OCI-LY7 (cell line): ENCODE results near the gene DDIAS. TPM values are rescaled to one million over a fixed set of nuclear protein-coding genes. Genes with fewer than 3 reads are reported as not detected.

ENCODE experiments used
- BruUV-seq: library from RNA; stranded (reverse); fragments of 400-500 nt; replicated peaks from 2 replicates; lab custom pipeline; 2021; lab: Mats Ljungman, UMichigan
- CTCF ChIA-PET: fragments of 300-600 bp; sonication (Branson Sonifier 250); formaldehyde crosslinking; loops from one replicate; lab custom pipeline; 2022; ENCODE audit warnings: antibody characterized with exemption; ENCODE audit not compliant: unreplicated experiment; lab: Charles Lee
- POLR2A ChIA-PET: fragments of 300-600 bp; sonication (Branson Sonifier 250); formaldehyde crosslinking; loops from one replicate; lab custom pipeline; 2022; ENCODE audit warnings: antibody characterized with exemption; lab: Charles Lee
- DNase-seq: peaks from one replicate; pipeline ENCODE4 v3.0.0-alpha.2; 2015; ENCODE audit warnings: low spot score
- H2AFZ ChIP-seq: fragments of 200-600 bp; sonication (generic), shearing (Covaris generic); 2 replicates; pipeline ENCODE4 v1.6.1; 2014; ENCODE audit warnings: mild to moderate bottlenecking, antibody characterized with exemption, low read length, moderate library complexity
- H3K27ac ChIP-seq: fragments of 200-600 bp; sonication (generic); 2 replicates; pipeline ENCODE4 v1.5.1; 2014; ENCODE audit warnings: mixed run types, low read depth, mild to moderate bottlenecking, moderate library complexity, low read length, inconsistent platforms; ENCODE audit not compliant: poor library complexity, severe bottlenecking
- H3K36me3 ChIP-seq: fragments of 200-600 bp; sonication (generic); 2 replicates; pipeline ENCODE4 v1.6.1; 2014; ENCODE audit warnings: mild to moderate bottlenecking, antibody characterized with exemption, low read length, moderate library complexity, mixed read lengths; ENCODE audit not compliant: insufficient read depth
- H3K4me1 ChIP-seq: fragments of 200-600 bp; sonication (generic); 2 replicates; pipeline ENCODE4 v1.5.1; 2014; ENCODE audit warnings: mild to moderate bottlenecking, low read length; ENCODE audit not compliant: insufficient read depth, poor library complexity, severe bottlenecking
- H3K4me2 ChIP-seq: fragments of 200-600 bp; sonication (generic); 2 replicates; pipeline ENCODE4 v1.6.1; 2014; ENCODE audit warnings: mild to moderate bottlenecking, low read length
- H3K4me3 ChIP-seq: fragments of 200-600 bp; sonication (generic); 2 replicates; pipeline ENCODE4 v1.5.1; 2014; ENCODE audit warnings: mild to moderate bottlenecking, low read depth, low read length; ENCODE audit not compliant: poor library complexity, severe bottlenecking
- H3K79me2 ChIP-seq: fragments of 200-600 bp; sonication (generic); 2 replicates; pipeline ENCODE4 v1.6.1; 2016; ENCODE audit warnings: low read depth, mild to moderate bottlenecking, low read length, moderate library complexity, mixed read lengths; ENCODE audit not compliant: insufficient read depth
- H3K9me2 ChIP-seq: fragments of 200-600 bp; sonication (generic); 2 replicates; pipeline ENCODE4 v1.6.1; 2016; ENCODE audit warnings: mild to moderate bottlenecking, low read length, mixed read lengths; ENCODE audit not compliant: insufficient read depth
- H3K9me3 ChIP-seq: fragments of 200-600 bp; sonication (generic); 2 replicates; pipeline ENCODE4 v1.6.1; 2014; ENCODE audit warnings: mild to moderate bottlenecking, mixed run types, low read length, mixed read lengths
- H4K20me1 ChIP-seq: fragments of 200-600 bp; sonication (generic); 2 replicates; pipeline ENCODE4 v1.6.1; 2014; ENCODE audit warnings: mild to moderate bottlenecking, antibody characterized with exemption, low read length, moderate library complexity, mixed read lengths; ENCODE audit not compliant: insufficient read depth
- CTCF ChIP-seq: fragments of 200-600 bp; sonication (generic); conservative IDR thresholded peaks from 2 replicates; pipeline ENCODE4 v1.5.1; 2014; ENCODE audit warnings: mild to moderate bottlenecking, antibody characterized with exemption, low read length, moderate library complexity, mixed read lengths
- EZH2phosphoT487 ChIP-seq: fragments of 200-600 bp; sonication (generic); IDR thresholded peaks from 2 replicates; pipeline ENCODE4 v1.6.1; 2018; ENCODE audit warnings: low read depth, borderline replicate concordance, mild to moderate bottlenecking, mixed run types, antibody characterized with exemption, low read length, moderate library complexity, mixed read lengths
- intact Hi-C: fragments of 100-400 bp; cut with micrococcal nuclease; formaldehyde crosslinking; loops from one replicate; pipeline ENCODE4 v1.10.0; 2022; ENCODE audit not compliant: unreplicated experiment
- total RNA-seq, 2 experiments: library from RNA; depleted of rRNA in 1 of 2; stranded (reverse); fragments of >200 nt in 1 of 2; shearing (Covaris generic) in 1 of 2; gene quantifications; 2 replicates each; pipeline ENCODE4 v1.2.3, GENCODE V29; 2014 to 2022

Gene DDIAS
- total RNA-seq, 2 experiments from 2014 or later: 16.7 to 23.1 TPM

- ChIA-PET POLR2A (interaction anchor here (0.5 kb wide), 1 partner anchor 93 kb away, joined by 3 read pairs; no protein-coding TSS in a partner anchor), CTCF (no interaction called here)
- BruUV-seq: no TSS peak
- Histone ChIP-seq H3K4me3 (peak overlapping the region; percentile 24), H3K36me3 (peaks cover 18% of the 10 kb centered on the region), H3K9me3 (peaks cover 3% of the 10 kb centered on the region; the same call in 1 of the 2 replicates), H3K79me2 (peaks cover 95% of the 10 kb centered on the region), H3K27ac (peak overlapping the region; percentile 13), H3K9me2 (no peaks in the 10 kb centered on the region), H2AFZ (no peak overlapping the region), H3K4me2 (peak overlapping the region; percentile 59), H3K4me1 (peaks cover 78% of the 10 kb centered on the region), H4K20me1 (peaks cover 18% of the 10 kb centered on the region; the same call in 1 of the 2 replicates)
- TF ChIP-seq CTCF (peak; percentile 94), EZH2phosphoT487 (no peak)
- intact Hi-C loops: loop anchor here (1.0 to 10.0 kb wide), 5 partner anchors 21 to 344 kb away; partner anchors contain the start of gene ANKRD42
- DNase-seq: peak; percentile 79
These were observed 4.7 kb downstream of the DDIAS start for GRCh38 chr11:82906236-82906635.

- peaks cover 100% of the 10 kb centered on the region for H3K79me2 ChIP-seq
- H2AFZ ChIP-seq: no peak overlapping the region
- ChIA-PET CTCF (interaction anchor here (0.6 kb wide), 1 partner anchor 53 kb away, joined by 4 read pairs; no protein-coding TSS in a partner anchor), POLR2A (interaction anchor here (0.5 to 1.4 kb wide), 3 partner anchors 92 to 352 kb away, joined by 3 to 4 read pairs (median 3); no protein-coding TSS in a partner anchor)
- no peaks in the 10 kb centered on the region for H3K9me2 ChIP-seq
- H3K4me2 ChIP-seq: peak overlapping the region; percentile 59
- peaks cover 18% of the 10 kb centered on the region; the same call in 1 of the 2 replicates for H4K20me1 ChIP-seq
- H3K9me3 ChIP-seq: peaks cover 10% of the 10 kb centered on the region
- H3K27ac ChIP-seq: peak overlapping the region; percentile 13
- TF ChIP-seq CTCF (no peak), EZH2phosphoT487 (no peak)
- peak overlapping the region; percentile 24 for H3K4me3 ChIP-seq
- H3K4me1 ChIP-seq: peaks cover 78% of the 10 kb centered on the region
- intact Hi-C loops: loop anchor here (1.0 to 10.0 kb wide), 5 partner anchors 20 to 343 kb away; partner anchors contain the start of gene ANKRD42
- BruUV-seq: no TSS peak
- no peak for DNase-seq
- peaks cover 25% of the 10 kb centered on the region for H3K36me3 ChIP-seq
These were observed 5.4 kb downstream of the DDIAS start for GRCh38 chr11:82906931-82907330.

- intact Hi-C loops: loop anchor here (2.0 to 10.0 kb wide), 3 partner anchors 60 to 287 kb away; partner anchors contain the start of gene ANKRD42
- no peak overlapping the region for H3K4me3 ChIP-seq
- peaks cover 100% of the 10 kb centered on the region for H3K79me2 ChIP-seq
- peak overlapping the region; percentile 13 for H3K27ac ChIP-seq
- no peak overlapping the region for H2AFZ ChIP-seq
- ChIA-PET CTCF (interaction anchor here (0.6 kb wide), 2 partner anchors 53 to 343 kb away, joined by 3 to 4 read pairs; no protein-coding TSS in a partner anchor), POLR2A (interaction anchor here (0.6 to 1.5 kb wide), 3 partner anchors 12 to 351 kb away, joined by 3 to 12 read pairs (median 4); no protein-coding TSS in a partner anchor)
- H3K4me1 ChIP-seq: peaks cover 78% of the 10 kb centered on the region
- peaks cover 16% of the 10 kb centered on the region; the same call in 1 of the 2 replicates for H4K20me1 ChIP-seq
- peaks cover 29% of the 10 kb centered on the region for H3K36me3 ChIP-seq
- H3K9me3 ChIP-seq: peaks cover 13% of the 10 kb centered on the region
- BruUV-seq: no TSS peak
- DNase-seq: no peak
- H3K9me2 ChIP-seq: no peaks in the 10 kb centered on the region
- peak overlapping the region; percentile 59 for H3K4me2 ChIP-seq
- TF ChIP-seq CTCF: no peak
- no peak for TF ChIP-seq EZH2phosphoT487
These were observed 5.8 kb downstream of the DDIAS start for GRCh38 chr11:82907371-82907770.
